IMR-90 (cell line): ENCODE data around the gene FBXO33. TPM values are rescaled to one million over a fixed set of nuclear protein-coding genes. Genes with fewer than 3 reads are reported as not detected.
A peak's percentile ranks its signal among the peaks of the same experiment; 100 is the strongest.

Experiments used
- ATAC-seq: fragments of 200-7000 bp; cut with Tn5 transposase; 2 replicates; pipeline ENCODE4 v1.9.1; 2020; ENCODE audit warnings: low read depth, mild to moderate bottlenecking, moderate library complexity
- BruUV-seq: library from RNA; stranded (reverse); fragments of 400-500 nt; replicated peaks from 2 replicates; lab custom pipeline; 2021; lab: Mats Ljungman, UMichigan
- CTCF ChIA-PET: fragments of 300-600 bp; formaldehyde crosslinking; extraction: SDS; loops from one replicate; lab custom pipeline; 2021; ENCODE audit warnings: antibody characterized with exemption; lab: Yijun Ruan, JAX
- POLR2A ChIA-PET: fragments of 300-600 bp; sonication (Branson Sonifier 250); formaldehyde crosslinking; loops from one replicate; lab custom pipeline; 2022; ENCODE audit warnings: antibody characterized with exemption; ENCODE audit not compliant: unreplicated experiment; lab: Charles Lee
- DNase-seq: peaks from one replicate; pipeline ENCODE4 v3.0.0; 2013
- H2AFZ ChIP-seq: replicated peaks from 2 replicates; pipeline ENCODE3; 2013; ENCODE audit warnings: low read length, mild to moderate bottlenecking; ENCODE audit not compliant: poor library complexity
- H2AK5ac ChIP-seq: 2 replicates; pipeline ENCODE4 v1.6.1; 2013; ENCODE audit warnings: low read depth, low read length, inconsistent platforms
- H2AK9ac ChIP-seq: replicated peaks from 2 replicates; pipeline ENCODE3; 2013; ENCODE audit warnings: mild to moderate bottlenecking, low read depth, low read length, moderate library complexity; ENCODE audit not compliant: poor library complexity
- H2BK120ac ChIP-seq: 2 replicates; pipeline ENCODE4 v1.6.1; 2013; ENCODE audit warnings: low read depth, low read length, inconsistent platforms
- H2BK15ac ChIP-seq: 3 replicates; pipeline ENCODE4 v1.6.1; 2013; ENCODE audit warnings: low read depth, low read length, inconsistent platforms
- H2BK20ac ChIP-seq: 2 replicates; pipeline ENCODE4 v1.6.1; 2013; ENCODE audit warnings: low read depth, mild to moderate bottlenecking, inconsistent platforms, low read length, moderate library complexity
- H2BK5ac ChIP-seq: 2 replicates; pipeline ENCODE4 v1.6.1; 2013; ENCODE audit warnings: mild to moderate bottlenecking, low read depth, low read length, inconsistent platforms; ENCODE audit not compliant: poor library complexity, severe bottlenecking
- H3K14ac ChIP-seq: replicated peaks from 2 replicates; pipeline ENCODE4 v1.6.1; 2013; ENCODE audit warnings: low read depth, low read length, inconsistent platforms
- H3K18ac ChIP-seq: 2 replicates; pipeline ENCODE4 v1.6.1; 2013; ENCODE audit warnings: low read depth, low read length, control low read depth
- H3K23ac ChIP-seq: 2 replicates; pipeline ENCODE4 v1.6.1; 2013; ENCODE audit warnings: low read depth, low read length, inconsistent platforms
- H3K27ac ChIP-seq: 2 replicates; pipeline ENCODE4 v1.5.1; 2013; ENCODE audit warnings: mild to moderate bottlenecking, control low read depth, low read length; ENCODE audit not compliant: insufficient read depth
- H3K27me3 ChIP-seq: 2 replicates; pipeline ENCODE4 v1.6.1; 2013; ENCODE audit warnings: low read length; ENCODE audit not compliant: control insufficient read depth, insufficient read depth
- H3K36me3 ChIP-seq: 2 replicates; pipeline ENCODE4 v1.6.1; 2013; ENCODE audit warnings: low read length, mixed read lengths; ENCODE audit not compliant: control insufficient read depth, insufficient read depth
- H3K4ac ChIP-seq: 2 replicates; pipeline ENCODE4 v1.6.1; 2013; ENCODE audit warnings: low read depth, low read length, inconsistent platforms
- H3K4me1 ChIP-seq: 2 replicates; pipeline ENCODE4 v1.6.1; 2013; ENCODE audit warnings: low read length, mixed read lengths; ENCODE audit not compliant: control insufficient read depth, insufficient read depth
- H3K4me2 ChIP-seq: 2 replicates; pipeline ENCODE4 v1.6.1; 2013; ENCODE audit warnings: low read depth, mild to moderate bottlenecking, control low read depth, low read length, moderate library complexity
- H3K4me3 ChIP-seq: 2 replicates; pipeline ENCODE4 v1.5.1; 2013; ENCODE audit warnings: low read depth, mild to moderate bottlenecking, control low read depth, low read length, moderate library complexity; ENCODE audit not compliant: insufficient read depth
- H3K56ac ChIP-seq: 2 replicates; pipeline ENCODE4 v1.6.1; 2013; ENCODE audit warnings: low read length, inconsistent platforms; ENCODE audit not compliant: insufficient read depth; ENCODE audit errors: extremely low read depth
- H3K79me1 ChIP-seq, 2 experiments: 2 replicates each; pipeline ENCODE4 v1.6.1; 2013; ENCODE audit warnings: low read length in 2 of 2, inconsistent platforms in 1 of 2, low read depth in 1 of 2
- H3K9ac ChIP-seq: 2 replicates; pipeline ENCODE4 v1.6.1; 2013; ENCODE audit warnings: low read depth, low read length, control low read depth
- H3K9me1 ChIP-seq: 2 replicates; pipeline ENCODE4 v1.6.1; 2013; ENCODE audit warnings: low read length, inconsistent platforms; ENCODE audit not compliant: insufficient read depth
- H3K9me3 ChIP-seq: 2 replicates; pipeline ENCODE4 v1.6.1; 2013; ENCODE audit warnings: low read length; ENCODE audit not compliant: control insufficient read depth, insufficient read depth
- H4K20me1 ChIP-seq: 2 replicates; pipeline ENCODE4 v1.6.1; 2013; ENCODE audit warnings: low read length, inconsistent platforms; ENCODE audit not compliant: insufficient read depth
- H4K5ac ChIP-seq: 2 replicates; pipeline ENCODE4 v1.6.1; 2013; ENCODE audit warnings: mild to moderate bottlenecking, low read depth, low read length, control low read depth
- H4K8ac ChIP-seq, 2 experiments: 2 replicates each; pipeline ENCODE4 v1.6.1; 2013; ENCODE audit warnings: low read depth in 2 of 2, low read length in 2 of 2, control low read depth in 1 of 2, inconsistent platforms in 1 of 2
- H4K91ac ChIP-seq: 2 replicates; pipeline ENCODE4 v1.6.1; 2013; ENCODE audit warnings: low read depth, low read length, inconsistent platforms; ENCODE audit not compliant: insufficient read depth
- CEBPB ChIP-seq: IDR thresholded peaks from 2 replicates; pipeline ENCODE4 v1.6.1; 2012; ENCODE audit warnings: low read depth, low read length, improper control_type of control experiment
- CTCF ChIP-seq: conservative IDR thresholded peaks from 2 replicates; pipeline ENCODE4 v1.5.1; 2012; ENCODE audit warnings: mild to moderate bottlenecking, low read depth, low read length, improper control_type of control experiment
- ELK1 ChIP-seq: fragments of 150-350 bp; IDR thresholded peaks from 2 replicates; pipeline ENCODE4 v1.6.1; 2016; ENCODE audit warnings: low read depth, mild to moderate bottlenecking, low read length, moderate library complexity, borderline replicate concordance
- MAFK ChIP-seq: IDR thresholded peaks from 2 replicates; pipeline ENCODE4 v1.6.1; 2012; ENCODE audit warnings: low read depth, low read length, improper control_type of control experiment
- WGBS, 2 experiments: methylation state at CpG; one replicate each; pipeline versions ENCODE4 v1.1.5 to v1.1.7; 2013; ENCODE audit warnings: missing lambda C conversion rate in 2 of 2; ENCODE audit not compliant: insufficient read length in 1 of 2; ENCODE audit errors: extremely low coverage in 2 of 2; 5-methylcytosine and 5-hydroxymethylcytosine counted together
- dilution Hi-C: fragments of 300-500 bp; cut with HindIII; formaldehyde crosslinking; loops from one replicate; pipeline ENCODE4 v1.14.3; 2018; ENCODE audit warnings: low sequenced_read_pairs; ENCODE audit not compliant: unreplicated experiment
- in situ Hi-C: fragments of 300-500 bp; cut with MboI; formaldehyde crosslinking; loops from 3 replicates; pipeline ENCODE4 v1.14.3; 2019; ENCODE audit warnings: low sequenced_read_pairs, inconsistent platforms, mixed read lengths
- intact Hi-C: fragments of 100-400 bp; cut with micrococcal nuclease; formaldehyde crosslinking; loops from 2 replicates; pipeline ENCODE4 v1.10.0; 2022
- polyA plus RNA-seq, 3 experiments: library from polyadenylated mRNA; depleted of rRNA; stranded (reverse); fragments of >200 nt; gene quantifications; 2 replicates each; pipeline ENCODE4 v1.2.3, GENCODE V29; 2012; ENCODE audit warnings: low replicate concordance in 1 of 3
- total RNA-seq: library from RNA; depleted of rRNA; stranded (reverse); fragments of >200 nt; gene quantifications from 2 replicates; pipeline ENCODE4 v1.2.3, GENCODE V29; 2012

Gene FBXO33
- total and polyA plus RNA-seq, 2 of the 4 experiments (the other 2 are of a cell fraction), result 7.6 to 10.0 TPM

- H3K4me2 ChIP-seq, result no peak overlapping the region
- H3K9me3 ChIP-seq, result no peaks in the 10 kb centered on the region
- intact Hi-C loops, result no loop called here
- H3K14ac ChIP-seq, result no peak overlapping the region
- no peak overlapping the region for H4K91ac ChIP-seq
- DNase-seq (no peak), ATAC-seq (no peak)
- in situ Hi-C loops, result no loop called here
- peaks cover 15 to 34% of the 10 kb centered on the region in 2 experiments for H3K79me1 ChIP-seq
- H3K23ac ChIP-seq, result no peak overlapping the region
- dilution Hi-C loops, result no loop called here
- no peak overlapping the region for H2BK20ac ChIP-seq
- H3K9ac ChIP-seq, result no peak overlapping the region
- POLR2A ChIA-PET, result no interaction called here
- H4K8ac ChIP-seq, result no peak overlapping the region; a peak in 1 of 4 replicates
- no peak overlapping the region for H2AK5ac ChIP-seq
- TF ChIP-seq CEBPB, result peak; percentile 36
- TF ChIP-seq CTCF, result no peak
- TF ChIP-seq ELK1, result no peak
- TF ChIP-seq MAFK, result no peak
- CTCF ChIA-PET, result no interaction called here
- no CpG with 5 or more reads among the region's 3 CpGs for WGBS, 2 experiments
- no peak overlapping the region for H3K18ac ChIP-seq
- no peak overlapping the region for H4K5ac ChIP-seq
- no peak overlapping the region for H2BK5ac ChIP-seq
- H2BK15ac ChIP-seq, result no peak overlapping the region
- no peak overlapping the region for H3K4me3 ChIP-seq
- H2BK120ac ChIP-seq, result no peak overlapping the region
- H2AK9ac ChIP-seq, result no peak overlapping the region
- peaks cover 3% of the 10 kb centered on the region; the same call in 1 of the 2 replicates for H4K20me1 ChIP-seq
- H3K36me3 ChIP-seq, result no peaks in the 10 kb centered on the region
- H3K56ac ChIP-seq, result no peak overlapping the region
- peaks cover 3% of the 10 kb centered on the region; the same call in 1 of the 2 replicates for H3K4me1 ChIP-seq
- no peak overlapping the region for H3K27ac ChIP-seq
- H3K9me1 ChIP-seq, result peaks cover 6% of the 10 kb centered on the region; the same call in 1 of the 2 replicates
- H3K27me3 ChIP-seq, result no peaks in the 10 kb centered on the region
- H3K4ac ChIP-seq, result no peak overlapping the region
- BruUV-seq, result no TSS peak
- H2AFZ ChIP-seq, result no peak overlapping the region
Observed at GRCh38 chr14:39423793-39424192, 8.4 kb downstream of the FBXO33 start.
